GM18858 (cell line): ENCODE data around the gene ERC1.

ENCODE experiments used
- ATAC-seq: cut with Tn5 transposase; IDR thresholded peaks from one replicate; pipeline ENCODE4 v1.9.1; 2021; ENCODE audit not compliant: unreplicated experiment

The ERC1 gene

DNA sequence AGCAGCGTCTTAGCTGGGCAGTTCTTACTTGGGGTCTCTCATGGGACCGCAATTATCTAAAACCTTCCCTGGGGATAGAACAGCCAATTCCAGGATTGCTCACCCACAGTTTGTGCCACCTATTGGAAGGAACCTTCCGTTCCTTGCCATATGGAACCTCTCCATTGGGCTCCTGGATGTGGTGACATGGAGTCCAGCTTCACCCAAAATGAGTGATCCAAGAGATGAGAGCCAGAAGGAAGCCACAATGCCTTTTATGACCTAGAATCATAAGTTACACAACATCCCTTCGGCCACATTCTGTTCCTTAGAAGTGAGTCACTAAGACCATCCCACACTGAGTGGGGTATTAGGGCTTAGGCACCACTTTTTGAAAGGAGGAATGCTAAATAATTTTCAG, 439.0 kb downstream of the ERC1 start:
- ATAC-seq = no peak

DNA sequence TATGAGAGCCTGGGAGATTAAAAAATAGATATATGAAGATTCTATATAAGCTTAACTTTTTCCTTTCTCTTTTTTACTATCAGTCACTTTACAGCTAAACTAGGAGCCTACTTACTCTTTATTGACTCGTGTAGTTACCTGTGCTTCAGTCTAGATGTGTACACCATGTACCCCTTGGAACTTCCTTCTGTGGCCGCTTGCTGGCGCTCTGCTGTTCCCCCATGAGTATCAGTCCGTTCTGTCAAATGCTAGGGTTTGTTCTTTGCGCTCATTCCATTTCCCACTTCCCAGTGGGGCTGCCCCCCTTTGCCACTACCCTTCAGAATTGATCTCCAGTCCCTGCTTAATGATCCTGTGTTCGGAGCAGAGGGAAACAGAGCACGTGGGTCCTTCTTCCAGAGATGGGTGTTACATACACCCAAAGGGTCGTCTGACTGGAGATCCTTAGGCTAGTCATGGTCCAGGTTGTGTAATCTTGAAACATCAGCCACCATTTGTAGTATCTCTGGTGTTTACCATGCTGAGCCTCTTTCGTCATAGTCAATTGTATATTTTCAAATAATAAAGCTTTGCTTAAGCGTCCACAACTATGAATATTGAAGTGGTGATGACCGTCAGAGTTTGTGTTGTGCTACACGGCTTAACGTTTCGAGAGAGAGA, 443.4 kb downstream of the ERC1 start:
- no peak for ATAC-seq

DNA sequence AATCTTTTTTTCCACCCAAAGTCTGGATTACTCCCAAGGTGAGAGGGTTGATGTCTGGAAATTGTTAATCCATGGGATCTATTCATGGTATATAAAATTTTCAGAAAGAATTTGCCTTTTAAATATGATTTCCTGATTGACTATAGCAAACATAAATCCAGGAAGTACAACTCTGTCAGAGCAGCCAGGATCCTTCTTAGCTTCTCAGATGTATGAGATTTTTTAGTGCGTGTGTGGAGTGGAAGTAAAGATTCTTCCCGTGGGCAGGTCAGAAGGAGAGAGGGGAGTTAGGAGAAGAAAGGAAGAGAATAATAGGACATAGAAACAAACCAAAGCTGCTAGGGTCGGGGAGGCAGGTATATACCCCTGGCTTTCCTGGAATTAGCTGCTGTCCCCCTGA, 444.0 kb downstream of the ERC1 start:
- ATAC-seq = no peak

DNA sequence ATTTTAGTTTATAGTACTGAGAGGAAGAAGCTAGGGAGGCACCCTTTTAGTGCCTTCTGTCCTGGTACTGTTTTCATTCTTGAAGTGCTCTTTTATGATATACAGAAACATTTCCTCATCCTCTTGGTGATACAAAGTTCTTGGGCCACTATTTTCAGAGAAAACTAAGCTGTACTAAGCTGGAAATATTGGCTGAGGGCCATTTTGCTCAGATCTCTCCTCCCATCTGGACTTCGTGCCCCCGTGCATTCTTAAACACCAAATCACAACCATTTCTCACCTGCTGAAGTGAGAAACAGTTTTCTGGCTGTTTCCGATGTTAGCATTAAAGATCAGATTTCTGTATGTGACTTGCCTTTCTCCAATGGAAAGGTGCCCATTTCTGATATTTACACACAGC, 444.4 kb downstream of the ERC1 start:
- no peak for ATAC-seq

DNA sequence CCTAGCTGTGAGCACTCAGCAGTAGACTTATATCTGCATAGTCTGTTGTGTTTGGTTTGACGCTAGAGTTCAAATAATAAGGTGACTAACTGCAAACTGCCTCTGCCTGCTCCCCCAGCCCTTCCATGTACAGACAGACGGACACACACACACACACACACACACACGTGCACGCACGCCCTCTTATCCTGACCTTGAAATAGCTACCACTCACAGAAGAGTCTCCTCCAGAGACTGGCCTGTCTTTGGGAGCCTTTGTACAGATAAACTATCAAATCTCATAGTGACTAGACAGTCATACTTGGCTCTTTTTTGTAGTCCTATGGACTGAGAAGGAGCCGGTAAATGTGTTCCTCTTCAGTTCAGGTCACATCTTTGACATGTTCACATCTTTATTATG, 445.0 kb downstream of the ERC1 start:
- no peak for ATAC-seq

DNA sequence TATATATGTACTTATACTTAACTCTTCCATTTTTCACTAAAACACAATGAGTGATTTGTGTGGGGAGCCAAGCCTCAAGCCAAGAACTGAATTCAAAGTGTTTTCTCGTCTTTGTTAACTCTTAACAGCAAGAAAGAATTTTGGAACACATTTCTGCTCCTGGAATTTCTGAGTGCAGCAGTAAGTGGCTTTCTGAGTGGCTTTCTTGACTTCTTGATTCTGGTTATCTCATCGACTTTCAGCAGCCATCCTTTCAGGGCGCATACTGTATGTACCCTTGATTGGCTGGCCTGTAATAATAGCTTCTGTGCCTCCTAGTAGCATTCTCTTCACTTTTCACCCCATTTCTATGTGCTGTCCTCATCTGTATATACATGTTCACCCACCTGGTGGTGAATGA, 446.0 kb downstream of the ERC1 start:
- no peak for ATAC-seq

DNA sequence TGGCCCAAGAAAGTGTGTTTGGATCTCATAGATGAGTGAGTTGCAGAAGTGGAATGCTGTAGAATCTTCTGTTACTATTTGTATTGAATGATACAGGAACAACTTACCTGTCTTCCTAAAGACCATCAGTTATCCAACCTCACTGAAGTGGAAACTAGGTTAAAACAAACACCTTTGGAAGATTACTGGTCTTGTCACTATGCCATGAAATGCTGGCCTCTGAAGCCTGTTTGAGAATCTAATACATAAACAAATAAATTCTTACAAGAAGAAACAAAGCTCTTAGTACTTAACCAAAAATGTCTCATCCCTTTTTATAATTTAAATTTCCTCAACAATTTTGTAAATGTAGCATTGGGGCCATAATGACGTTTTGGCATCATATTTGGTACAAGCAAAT, 448.2 kb downstream of the ERC1 start:
- no peak for ATAC-seq

DNA sequence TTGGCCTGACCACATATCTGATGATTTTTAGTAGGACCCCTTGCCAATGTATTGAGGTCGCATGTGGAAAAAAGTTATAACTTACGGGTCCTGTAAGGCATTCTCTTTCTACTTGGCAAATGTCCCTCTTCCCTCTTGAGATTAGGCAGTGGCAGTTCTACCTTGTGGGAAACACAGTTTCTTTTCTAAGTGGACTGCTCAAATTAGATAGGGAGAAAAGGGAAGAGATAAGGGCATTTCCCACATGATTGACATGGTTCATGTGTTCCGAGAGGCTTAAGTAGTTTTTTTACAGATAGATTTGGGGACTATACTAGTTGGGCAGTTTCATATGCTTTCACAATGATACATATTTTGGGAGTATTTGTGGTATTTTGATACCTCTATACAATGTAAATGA, 448.7 kb downstream of the ERC1 start:
- no peak for ATAC-seq

DNA sequence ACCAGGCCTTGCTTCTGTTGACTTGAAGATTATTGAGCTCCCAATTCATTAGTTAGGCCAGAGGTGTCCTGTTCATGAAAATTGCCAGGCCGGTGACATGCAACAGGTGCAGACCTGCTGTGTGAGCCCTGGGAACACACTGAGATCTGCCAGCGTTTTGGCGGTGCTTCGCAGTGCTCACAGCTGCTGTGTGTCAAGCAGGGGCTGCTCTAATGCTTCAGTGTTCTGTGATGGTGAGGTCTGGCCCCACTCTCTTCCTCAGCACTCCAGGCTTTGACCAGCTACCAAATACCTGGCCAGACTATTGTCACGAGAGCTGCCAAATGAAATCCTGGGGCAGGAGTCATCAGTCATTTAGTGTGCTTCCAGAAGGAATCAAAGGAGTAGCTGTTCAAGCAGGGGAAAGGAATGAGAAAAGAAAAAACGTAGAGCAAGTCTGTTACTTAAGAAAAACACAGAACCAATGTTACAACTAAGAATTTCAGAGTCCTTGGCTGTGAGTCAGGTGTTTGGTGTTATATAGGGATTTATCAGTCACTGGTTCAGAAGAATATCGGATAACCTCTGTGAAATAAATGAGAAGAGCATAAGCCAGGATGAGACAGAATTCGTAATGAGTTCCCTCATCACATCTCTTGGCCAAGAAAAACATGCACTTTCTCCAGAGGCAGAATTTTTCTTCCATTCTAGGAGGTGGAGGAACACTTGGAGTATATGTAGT, 452.6 kb downstream of the ERC1 start:
- ATAC-seq = no peak

DNA sequence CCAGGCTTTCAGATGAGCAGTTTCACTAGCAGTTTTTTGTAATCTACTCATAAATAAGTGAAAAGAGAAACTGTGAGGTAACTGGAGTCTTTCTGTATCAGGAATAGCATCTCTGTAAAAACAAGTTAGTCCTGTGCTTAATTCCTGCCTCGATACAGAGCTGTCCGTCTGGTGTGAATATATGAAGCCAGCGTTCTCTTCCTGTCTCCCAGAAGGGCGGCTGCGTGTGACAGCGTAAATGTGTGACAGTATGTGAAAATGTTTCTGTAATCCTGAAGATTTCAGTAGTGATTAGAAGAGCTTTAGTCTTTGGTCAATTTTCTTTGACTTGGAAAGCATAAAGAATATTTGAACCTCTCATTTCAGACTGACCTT, 453.1 kb downstream of the ERC1 start:
- ATAC-seq = no peak

DNA sequence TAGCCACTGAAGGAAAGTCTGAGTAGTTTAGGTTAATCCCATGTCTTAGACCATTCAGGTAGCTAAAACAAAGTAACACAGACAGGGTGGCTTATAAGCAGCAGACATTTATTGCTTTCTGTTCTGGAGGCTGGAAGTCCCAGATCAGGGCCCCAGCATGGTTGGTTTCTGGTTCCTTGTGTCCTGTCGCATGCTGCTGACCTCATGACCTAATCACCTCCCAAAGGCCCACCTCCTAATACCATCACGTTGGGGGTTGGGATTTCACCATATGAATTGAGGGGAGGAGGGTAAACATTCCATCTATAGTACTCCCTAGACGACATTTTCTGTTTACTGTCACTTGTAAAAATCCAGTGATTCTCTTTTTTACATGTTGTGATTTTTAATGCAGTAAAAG, 454.8 kb downstream of the ERC1 start:
- ATAC-seq = no peak

DNA sequence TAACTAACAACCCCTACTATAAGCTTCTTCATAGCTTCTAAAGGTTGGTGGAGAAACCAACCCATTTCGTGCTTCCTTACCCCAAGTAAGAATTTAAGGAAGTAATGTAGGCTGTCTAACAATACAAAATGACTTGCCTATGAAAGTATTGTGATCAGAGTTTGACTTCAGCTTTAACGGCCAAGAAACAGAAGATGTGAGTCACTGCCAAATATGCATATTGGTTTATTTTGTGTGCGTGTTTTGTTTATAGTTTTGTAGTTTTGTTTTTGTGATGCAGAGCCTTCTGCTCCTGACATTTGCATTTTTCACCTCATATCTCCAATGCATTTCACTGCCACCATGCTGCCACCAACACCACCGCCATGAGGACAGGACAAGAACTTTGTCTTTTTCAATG, 457.3 kb downstream of the ERC1 start:
- no peak for ATAC-seq

DNA sequence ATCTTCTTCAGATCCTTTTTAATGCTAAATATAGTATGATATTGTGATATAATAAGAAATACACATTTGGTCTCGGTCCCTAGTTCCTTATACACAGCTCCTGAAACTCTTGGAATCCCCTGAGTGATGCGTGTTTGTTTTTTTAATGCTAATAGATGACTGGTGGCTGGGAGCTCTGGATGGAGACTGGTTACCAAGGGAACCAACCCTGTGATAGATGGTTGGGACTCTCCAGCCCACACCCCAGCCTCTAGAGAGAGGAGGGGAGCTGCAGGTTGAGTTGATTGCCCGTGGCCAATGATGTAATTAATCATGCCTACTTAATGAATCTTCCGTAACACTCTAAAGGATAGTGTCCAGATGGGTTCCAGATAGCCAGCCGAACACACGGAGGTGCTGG, 462.8 kb downstream of the ERC1 start:
- ATAC-seq = no peak

DNA sequence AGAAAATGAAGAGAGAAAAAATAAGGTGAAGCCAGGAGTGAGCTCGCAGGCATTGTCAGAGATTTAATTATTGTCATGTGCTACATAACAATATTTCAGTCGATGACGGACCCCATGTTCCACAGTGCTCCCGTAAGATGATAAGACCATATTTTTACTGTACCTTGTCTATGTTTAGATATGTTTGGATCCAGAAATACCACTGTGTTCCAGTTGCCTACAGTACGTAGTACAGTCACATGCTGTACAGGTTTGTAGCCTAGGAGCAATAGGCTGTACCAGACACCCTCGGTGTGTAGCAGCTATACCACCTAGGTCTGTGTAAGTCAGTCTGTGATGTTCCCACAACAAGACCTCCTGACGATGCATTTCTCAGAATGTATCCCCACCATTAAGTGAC, 465.9 kb downstream of the ERC1 start:
- ATAC-seq = no peak

DNA sequence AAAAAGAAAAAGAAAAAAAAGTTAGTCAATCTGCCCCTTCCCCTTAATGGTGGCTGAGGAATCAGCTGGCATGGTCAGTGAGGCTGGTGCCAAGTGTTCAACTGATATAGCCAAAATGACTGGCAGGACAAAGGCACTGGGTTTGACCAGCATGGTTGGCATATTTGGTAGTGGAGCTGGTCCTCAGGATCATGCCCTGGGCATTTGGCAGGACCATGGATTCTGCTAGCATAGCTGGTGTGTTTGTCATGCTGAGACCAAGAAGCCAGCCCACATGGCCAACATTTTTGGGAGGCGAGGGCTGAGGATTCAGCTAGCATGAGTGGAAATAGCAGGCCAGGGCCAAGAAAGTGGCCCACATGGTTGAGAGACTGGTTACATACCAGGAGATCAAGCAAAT, 466.9 kb downstream of the ERC1 start:
- ATAC-seq = no peak

DNA sequence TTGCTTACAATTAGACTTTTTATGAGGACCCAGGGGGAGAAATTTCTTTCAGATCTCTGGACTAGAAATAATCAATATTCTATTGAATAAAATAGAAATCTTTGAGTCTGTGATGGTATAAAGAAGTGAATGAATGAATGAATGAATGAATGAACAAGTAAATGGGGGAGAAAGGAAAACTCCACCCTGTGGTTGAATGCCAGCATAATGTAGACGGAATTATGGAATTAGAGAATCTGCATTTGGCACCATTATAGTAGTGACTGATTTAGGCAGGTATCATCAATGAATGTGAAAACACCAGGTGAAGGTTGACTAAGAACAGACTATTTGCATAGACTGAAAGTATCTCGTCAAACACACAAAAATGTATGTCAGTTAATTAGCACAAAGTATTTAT, 468.3 kb downstream of the ERC1 start:
- no peak for ATAC-seq

DNA sequence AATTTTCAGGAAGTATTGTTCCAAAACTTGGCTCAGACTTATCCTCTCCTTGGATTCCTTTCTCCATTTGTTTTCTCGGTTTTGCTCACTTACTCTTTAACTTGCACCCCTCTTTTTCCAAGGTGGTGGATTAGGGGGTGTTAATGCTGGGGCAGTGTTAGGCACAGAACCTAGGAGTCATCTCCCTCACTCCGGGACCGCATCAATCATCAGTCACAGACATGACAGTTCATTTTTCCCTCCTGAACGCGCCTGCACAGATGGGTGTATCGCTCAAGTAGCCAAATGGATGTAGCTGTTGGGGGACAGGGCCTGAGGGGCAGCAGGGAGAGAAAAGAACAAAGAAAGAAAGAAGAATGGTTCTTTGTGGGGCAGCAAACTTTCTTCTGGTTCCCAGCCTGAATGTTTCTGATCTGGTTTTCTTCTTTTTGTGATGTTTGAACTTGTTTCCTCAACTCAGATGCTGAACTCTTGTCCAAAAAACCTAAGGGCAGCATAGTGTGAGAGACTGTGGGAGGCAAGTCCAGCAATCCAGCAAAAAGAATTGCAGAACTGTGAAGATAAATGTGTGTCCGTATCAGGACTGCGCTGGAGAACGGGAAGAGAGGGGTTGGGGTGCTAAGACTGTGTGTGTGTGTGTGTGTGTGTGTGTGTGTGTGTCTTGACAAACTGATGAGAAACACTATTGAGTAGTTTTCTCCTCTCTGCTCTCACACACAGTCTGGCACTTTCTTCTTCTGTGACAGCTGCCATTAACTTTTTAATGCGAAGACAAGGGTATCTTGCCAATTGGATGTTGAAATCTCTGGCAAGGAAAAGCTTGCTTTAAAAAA, 472.3 kb downstream of the ERC1 start:
- no peak for ATAC-seq

DNA sequence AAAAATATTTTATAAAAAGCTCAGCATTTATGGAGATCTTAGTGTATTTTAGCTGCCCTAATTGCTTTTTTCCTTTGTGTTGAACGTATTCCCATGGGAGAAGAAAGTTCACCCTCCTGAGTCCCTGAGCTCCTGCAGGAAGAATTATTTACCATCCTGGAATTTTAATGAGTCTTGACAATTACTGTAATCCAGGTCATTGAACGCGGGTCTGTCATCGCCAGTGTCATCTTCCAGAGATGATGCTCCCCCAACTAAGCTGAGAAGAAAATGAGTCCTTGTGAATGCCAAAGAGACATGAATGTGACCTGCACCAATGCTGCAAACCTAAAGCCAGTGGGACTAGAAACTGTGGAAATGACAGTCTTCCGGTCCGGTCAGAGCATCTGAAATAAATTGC, 473.9 kb downstream of the ERC1 start:
- ATAC-seq = no peak

DNA sequence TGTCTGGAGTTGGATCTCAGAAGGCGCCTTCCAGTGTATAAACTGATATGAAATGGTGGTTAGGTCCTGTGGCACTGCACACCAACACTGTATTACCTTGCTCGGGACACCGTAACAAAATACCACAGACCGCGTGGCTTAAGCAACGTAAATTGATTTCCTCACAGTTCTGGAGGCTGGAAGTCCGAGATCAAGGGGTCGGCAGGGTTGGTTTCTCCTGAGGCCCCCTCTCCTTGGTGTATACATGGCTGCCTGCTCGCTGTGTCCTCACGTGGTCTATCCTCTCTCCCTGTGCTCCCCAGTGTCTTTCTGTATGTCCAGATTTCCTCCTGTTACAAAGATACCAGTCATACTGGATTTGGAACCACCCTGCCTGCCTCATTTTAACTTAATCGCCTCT, 475.0 kb downstream of the ERC1 start:
- no peak for ATAC-seq

DNA sequence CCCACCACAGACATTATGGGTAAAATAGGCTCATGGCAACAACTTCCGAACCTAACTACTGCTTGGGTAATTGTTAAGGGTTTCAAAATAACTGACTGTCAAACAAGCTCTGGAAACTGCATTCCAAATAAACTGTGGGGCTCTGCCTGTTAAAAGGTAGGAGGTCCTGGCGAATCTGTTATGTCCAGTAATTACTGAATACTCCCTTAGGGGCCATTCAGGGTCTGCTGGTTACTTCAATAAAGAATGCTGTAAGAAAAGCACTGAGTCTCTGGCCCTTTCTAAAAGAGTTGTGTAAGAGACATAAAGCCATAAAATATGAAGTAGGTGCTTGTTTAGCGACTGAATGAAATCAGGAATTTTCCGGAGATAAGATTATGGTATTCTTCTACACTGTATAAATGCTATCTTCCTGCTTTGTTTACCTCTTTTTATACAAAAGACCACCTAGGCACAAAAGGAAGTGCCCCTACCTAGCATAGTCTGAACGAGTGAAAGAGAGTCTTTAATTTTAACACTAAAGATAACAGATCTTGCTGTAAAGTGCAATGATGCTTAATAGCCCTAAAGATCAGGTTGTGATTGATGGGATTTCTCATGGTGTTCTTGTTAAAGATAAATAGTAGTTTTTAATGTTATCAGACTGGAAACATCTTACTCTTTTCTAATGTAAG, 475.6 kb downstream of the ERC1 start:
- no peak for ATAC-seq

DNA sequence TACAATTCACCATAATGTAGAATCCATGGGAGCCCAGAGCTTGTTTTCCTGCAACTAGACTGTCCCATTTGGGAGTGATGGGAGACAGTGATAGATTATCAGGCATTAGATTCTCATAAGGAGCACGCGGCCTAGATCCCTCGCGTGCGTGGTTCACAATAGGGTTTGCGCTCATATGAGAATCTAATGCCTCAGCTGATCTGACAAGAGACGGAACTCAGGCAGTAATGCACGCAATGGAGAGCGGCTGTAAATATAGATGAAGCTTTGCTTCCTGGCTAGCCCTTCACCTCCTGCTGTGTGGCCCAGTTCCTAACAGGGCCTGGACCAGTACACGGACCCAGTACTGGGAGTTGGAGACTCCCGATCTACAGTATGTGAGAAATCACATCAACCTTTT, 476.7 kb downstream of the ERC1 start:
- ATAC-seq = no peak

DNA sequence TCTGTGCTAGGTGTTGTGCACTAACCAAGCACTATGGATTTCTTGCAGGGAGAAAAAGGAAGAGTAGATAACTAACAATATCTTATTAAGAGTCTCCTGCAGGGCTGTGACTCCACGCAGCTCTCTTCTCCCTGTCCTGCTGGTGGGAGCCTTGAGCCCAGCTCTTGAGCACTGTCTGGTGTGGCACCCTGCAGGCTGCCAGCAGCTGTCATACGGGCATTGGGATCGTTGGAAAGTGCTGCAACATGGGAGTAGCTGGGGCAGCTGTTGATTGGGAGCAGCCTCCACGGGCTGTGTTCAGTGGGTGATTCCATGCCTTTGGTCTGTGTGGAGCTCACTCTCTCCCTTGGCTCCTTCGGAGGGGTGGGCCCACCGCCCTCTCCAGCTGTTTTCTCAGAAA, 478.0 kb downstream of the ERC1 start:
- no peak for ATAC-seq
